AG09309 (cell line): ENCODE results near the gene FGF23.

Experiments
- DNase-seq: peaks from one replicate; pipeline ENCODE4 v3.0.0-alpha.2; 2010; ENCODE audit warnings: low read depth
- H3K4me3 ChIP-seq: 2 replicates; pipeline ENCODE4 v1.5.1; 2011; ENCODE audit warnings: mild to moderate bottlenecking, low read depth, low read length, moderate library complexity; ENCODE audit not compliant: control insufficient read depth
- CTCF ChIP-seq: IDR thresholded peaks from 2 replicates; pipeline ENCODE4 v1.5.1; 2011; ENCODE audit warnings: mild to moderate bottlenecking, low read depth, low read length, inconsistent platforms; ENCODE audit not compliant: insufficient read depth, control insufficient read depth; ENCODE audit errors: missing control alignments

The FGF23 gene

DNA sequence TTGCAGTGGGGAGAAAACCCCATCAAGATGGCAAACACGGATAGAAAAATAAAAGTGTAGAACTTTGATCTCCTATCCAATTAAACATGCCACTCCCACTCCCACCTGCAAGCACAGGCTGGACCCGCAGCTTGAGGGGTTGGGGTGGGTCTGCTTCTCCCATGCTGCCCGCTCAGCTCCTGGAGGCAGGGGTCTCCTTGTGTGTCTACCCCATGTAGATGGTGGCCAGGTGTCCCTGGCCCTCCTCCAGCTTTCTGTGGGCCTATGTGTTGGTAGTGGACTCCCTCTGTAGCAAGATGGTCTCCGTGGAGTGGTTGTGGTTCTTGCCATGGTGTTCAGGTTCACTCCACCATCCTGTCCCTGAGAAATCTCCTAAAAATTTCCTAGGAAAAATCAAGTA, 23.5 kb upstream of the FGF23 start:
- TF ChIP-seq CTCF, result no peak
- no peak for DNase-seq

DNA sequence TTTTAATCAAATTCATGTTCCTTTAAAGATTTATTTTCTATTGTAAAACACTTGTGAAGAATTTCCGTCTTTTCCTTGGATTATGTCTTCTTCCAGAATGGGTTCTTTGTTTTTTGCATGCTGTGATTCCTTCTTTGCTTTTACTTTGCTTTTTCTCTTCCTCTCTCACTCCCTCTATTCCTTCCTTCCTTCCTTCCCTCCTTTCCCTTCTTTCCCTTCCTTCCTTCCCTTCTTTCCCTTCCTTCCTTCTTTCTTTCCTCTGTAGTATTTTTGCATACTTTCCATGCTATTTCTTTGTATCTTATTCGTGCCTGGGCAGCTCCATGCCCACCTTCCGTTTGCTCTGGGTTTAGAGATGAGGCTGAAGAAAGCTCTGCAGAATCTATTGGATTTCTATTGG, 21.6 kb upstream of the FGF23 start:
- no peak overlapping the region for H3K4me3 ChIP-seq
- no peak for DNase-seq
- no peak for TF ChIP-seq CTCF

More for the DNA sequence above, 23.5 kb upstream of the FGF23 start:
- no peak overlapping the region for H3K4me3 ChIP-seq

DNA sequence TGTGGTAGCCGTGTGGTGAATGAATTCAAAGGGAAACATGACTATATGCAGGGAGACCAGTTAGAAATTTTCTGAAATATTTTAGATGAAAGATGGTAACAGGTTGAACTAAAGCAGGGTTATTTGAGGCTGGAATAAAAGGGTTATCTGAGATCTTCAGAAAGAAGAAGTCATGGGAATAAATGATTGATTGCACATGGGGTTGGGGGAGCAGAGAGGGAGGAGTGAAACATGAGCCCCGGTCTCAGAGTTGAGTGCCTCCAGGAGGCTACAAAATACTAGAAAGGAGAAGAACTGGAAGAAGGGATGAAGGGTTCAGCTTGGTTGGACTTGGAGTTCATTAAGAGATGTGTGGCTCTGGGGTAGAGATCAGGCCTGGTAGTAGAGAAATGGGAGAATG, 16.3 kb upstream of the FGF23 start:
- no peak for TF ChIP-seq CTCF

DNA sequence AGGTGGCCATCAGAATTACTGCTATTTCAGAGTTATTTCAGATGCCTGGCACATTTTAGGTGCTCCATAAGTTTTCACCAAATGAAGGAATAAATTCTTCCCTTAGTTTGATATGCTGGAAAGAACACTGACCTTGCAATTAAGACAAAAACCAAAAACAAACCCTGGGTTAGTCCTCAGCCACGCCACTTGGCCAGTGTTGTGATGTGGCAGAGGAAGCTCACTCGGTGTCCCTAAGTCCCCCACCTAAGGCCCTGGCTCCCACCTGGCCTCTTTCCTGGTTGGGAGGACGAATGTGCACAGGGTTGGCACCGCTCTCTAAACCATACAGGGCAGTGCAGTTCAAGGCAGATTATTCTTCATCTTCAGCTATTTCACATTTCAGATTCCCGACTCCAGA, 13.7 kb upstream of the FGF23 start:
- H3K4me3 ChIP-seq, result no peak overlapping the region
- TF ChIP-seq CTCF, result no peak
- no peak for DNase-seq

More for the DNA sequence above, 16.3 kb upstream of the FGF23 start:
- H3K4me3 ChIP-seq, result no peak overlapping the region
- DNase-seq, result no peak

DNA sequence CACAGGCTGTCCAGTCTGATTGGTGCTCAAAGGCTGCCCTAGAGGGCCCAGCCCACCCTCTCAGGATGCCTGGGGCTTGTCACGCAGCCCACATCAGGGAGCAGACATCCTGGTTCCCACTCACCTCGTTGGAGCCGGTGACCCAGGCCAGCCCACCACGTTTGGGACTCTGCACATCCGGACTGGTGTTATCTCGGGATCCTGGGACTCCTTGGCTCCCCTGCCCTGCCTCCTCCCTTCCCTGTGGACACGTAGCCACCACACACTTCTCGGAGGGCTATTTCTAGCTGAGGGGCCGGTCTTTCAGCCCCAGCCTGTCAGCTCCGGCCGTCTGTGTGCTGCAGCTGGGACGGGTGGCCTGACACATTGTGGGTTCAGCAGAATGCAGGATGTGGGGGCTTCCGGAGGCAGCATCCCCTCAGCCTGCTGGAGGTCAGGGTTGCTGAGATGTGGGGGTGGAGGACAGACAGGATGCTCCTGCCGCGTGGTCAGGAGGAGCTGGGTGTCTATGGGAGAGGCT, 12.8 kb upstream of the FGF23 start:
- TF ChIP-seq CTCF, result no peak
- no peak for DNase-seq
- H3K4me3 ChIP-seq, result no peak overlapping the region

- DNase-seq, result no peak
- H3K4me3 ChIP-seq, result no peak overlapping the region
- TF ChIP-seq CTCF, result no peak
Observed at GRCh38 chr12:4388662-4389061, 9.2 kb upstream of the FGF23 start.

GRCh38 chr12:4388032-4388431, 8.5 kb upstream of the FGF23 start:
- H3K4me3 ChIP-seq, result no peak overlapping the region
- DNase-seq, result no peak
- no peak for TF ChIP-seq CTCF
